ENCODE results near the gene NPFF.
"Not testable (repeated sequence)": the region's sequence is repeated elsewhere in the genome, so short reads cannot be mapped to it uniquely, and the experiment has no call there.

NPFF gene

DNA sequence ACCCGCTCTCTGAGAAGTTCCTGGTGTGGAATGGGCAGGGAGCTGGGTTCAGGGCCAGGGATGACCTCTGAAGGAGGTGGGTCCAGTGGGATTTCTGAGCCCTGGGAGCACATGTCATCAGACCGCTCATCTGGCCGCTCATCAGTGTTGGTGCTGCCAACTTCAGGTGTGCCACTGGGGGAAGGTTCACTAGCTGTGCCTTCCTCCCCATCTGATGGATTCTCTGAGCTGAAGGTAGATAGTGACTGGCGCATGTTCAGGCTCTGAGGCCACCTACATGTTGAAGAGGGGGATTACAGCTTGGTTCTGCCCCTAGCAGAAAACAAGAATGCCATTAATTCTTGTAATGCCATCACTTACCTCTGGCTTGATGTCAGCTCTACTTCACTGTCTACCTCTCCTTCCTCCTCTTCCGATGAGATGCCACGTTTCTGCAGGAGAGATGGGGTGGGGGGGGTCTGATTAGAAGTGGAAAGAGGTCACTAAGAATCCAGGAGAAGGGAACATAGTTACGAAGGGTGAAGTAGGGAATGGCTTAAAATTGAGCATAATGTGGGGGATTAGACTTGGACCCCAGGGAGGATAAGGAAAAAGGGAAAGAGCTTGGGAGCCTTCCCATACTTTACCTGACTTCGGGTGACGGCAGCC is 25.2 kb downstream of the NPFF start:
- H3K4me1 ChIP-seq (ENCODE audit: insufficient read depth, low read length), result peaks cover 3% of the 10 kb centered on the region; the same call in 1 of the 2 replicates
- no peaks in the 10 kb centered on the region for H3K9me3 ChIP-seq (ENCODE audit: control insufficient read depth, insufficient read depth, low read length)
- H3K36me3 ChIP-seq (ENCODE audit: insufficient read depth, low read length), result peaks cover 39% of the 10 kb centered on the region
- H3K9ac ChIP-seq (ENCODE audit: low read depth, low read length), result no peak overlapping the region

DNA sequence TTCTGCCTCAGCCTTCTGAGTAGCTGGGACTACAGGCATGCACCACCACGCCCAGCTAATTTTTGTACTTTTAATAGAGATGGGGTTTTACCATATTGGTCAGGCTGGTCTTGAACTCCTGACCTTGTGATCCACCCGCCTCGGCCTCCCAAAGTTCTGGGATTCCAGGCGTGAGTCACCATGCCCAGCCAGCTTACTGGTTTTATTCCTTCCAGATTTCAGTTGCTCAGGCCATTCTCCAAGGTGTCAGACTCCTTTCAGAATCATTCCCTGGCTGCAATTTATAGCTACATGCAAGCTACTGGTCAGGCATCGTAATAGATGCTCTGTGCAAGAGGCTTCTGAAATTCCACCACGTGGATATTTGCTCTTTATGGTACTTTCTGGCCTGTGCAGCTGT is 25.8 kb downstream of the NPFF start:
- H3K9ac ChIP-seq (ENCODE audit: low read depth, low read length); H3K9me3 ChIP-seq (ENCODE audit: control insufficient read depth, insufficient read depth, low read length); H3K4me1 ChIP-seq (ENCODE audit: insufficient read depth, low read length): not testable (repeated sequence)
- H3K36me3 ChIP-seq (ENCODE audit: insufficient read depth, low read length), result peaks cover 45% of the 10 kb centered on the region

DNA sequence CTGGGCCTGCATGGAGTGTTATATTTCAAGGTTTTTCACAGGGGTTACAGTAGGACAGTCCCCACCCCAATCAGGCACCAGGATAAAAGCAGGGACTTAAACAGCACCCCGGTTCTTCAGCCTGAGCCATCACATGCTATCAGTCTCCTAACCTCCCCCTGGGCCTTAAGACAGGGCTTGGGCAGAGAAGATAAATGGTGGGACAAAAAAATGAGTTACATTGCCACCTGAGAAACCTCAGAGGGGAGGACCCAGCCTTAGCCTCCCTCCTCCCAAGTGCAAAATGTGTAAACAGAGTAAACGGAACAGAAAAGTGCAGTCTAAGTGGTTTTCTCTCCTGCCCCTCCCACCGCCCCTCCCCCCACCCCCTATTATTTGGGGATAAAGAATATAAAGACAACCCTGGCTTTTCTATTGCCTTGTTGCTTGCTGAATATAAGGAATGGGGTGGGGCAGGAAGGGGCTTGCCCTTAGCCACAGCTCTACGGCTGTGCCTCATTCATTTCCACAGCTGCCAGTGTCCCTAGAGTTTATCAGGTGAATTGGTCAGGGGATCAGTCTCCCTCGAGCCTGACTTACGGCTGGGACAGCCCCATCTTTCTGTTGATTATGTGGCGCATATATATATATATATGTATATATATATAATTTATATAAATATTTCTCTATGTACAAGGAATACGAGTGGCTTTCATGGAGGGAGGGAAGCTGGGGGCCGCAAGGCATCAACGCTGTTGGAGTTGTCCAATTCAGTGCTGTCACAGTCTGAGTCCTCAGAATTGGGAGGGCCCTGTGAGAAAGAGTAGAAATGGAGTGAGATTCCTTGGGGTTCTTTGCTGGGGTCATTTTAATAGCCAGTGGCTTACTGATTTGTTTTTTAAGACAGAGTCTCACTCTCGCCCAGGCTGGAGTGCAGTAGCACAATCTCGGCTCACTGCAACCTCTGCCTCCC is 26.5 kb downstream of the NPFF start:
- Histone ChIP-seq H3K9me3 (ENCODE audit: control insufficient read depth, insufficient read depth, low read length) (no peaks in the 10 kb centered on the region), H3K9ac (ENCODE audit: low read depth, low read length) (no peak overlapping the region), H3K36me3 (ENCODE audit: insufficient read depth, low read length) (peaks cover 50% of the 10 kb centered on the region), H3K4me1 (ENCODE audit: insufficient read depth, low read length) (peaks cover 9% of the 10 kb centered on the region; the same call in 1 of the 2 replicates)

DNA sequence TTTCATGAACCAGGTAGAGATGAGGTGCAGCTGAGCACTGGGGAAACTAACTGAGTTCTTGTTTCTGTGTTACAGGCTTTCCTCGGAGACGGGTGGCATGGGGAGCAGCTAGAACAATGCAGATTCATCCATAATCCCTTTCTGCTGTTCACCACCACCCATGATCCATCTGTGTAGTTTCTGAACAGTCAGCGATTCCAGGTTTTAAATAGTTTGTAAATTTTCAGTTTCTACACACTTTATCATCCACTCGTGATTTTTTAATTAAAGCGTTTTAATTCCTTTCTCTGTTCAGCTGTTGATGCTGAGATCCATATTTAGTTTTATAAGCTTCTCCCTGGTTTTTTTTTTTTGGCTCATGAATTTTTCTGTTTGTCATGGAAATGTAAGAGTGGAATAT is 28.0 kb downstream of the NPFF start:
- H3K36me3 ChIP-seq (ENCODE audit: insufficient read depth, low read length), result peaks cover 54% of the 10 kb centered on the region
- peaks cover 9% of the 10 kb centered on the region; the same call in 1 of the 2 replicates for H3K4me1 ChIP-seq (ENCODE audit: insufficient read depth, low read length)

DNA sequence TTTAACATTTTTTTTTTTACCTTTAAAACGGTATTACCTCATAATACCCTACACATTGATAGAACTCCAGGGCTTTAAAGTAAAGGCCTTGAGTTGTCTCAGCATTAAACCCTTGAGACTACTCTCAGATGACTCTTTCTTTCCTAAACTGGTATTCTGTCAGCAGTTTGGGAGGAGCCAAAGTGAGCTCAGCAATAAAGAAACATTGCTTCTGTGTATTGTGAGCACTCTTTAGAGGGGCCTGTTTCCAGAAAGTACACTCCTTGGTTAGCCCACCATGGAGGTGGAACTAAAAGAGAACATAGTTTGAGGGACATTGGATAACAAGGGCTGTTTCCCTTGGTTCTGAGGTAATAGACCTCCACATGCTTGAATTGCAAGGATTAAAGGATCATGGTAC is 28.4 kb downstream of the NPFF start:
- Histone ChIP-seq H3K9me3 (ENCODE audit: control insufficient read depth, insufficient read depth, low read length) (no peaks in the 10 kb centered on the region), H3K36me3 (ENCODE audit: insufficient read depth, low read length) (peaks cover 56% of the 10 kb centered on the region), H3K9ac (ENCODE audit: low read depth, low read length) (no peak overlapping the region), H3K4me1 (ENCODE audit: insufficient read depth, low read length) (peaks cover 9% of the 10 kb centered on the region; the same call in 1 of the 2 replicates)

More for the DNA sequence above, 28.0 kb downstream of the NPFF start:
- no peaks in the 10 kb centered on the region for H3K9me3 ChIP-seq (ENCODE audit: control insufficient read depth, insufficient read depth, low read length)
- no peak overlapping the region for H3K9ac ChIP-seq (ENCODE audit: low read depth, low read length)

DNA sequence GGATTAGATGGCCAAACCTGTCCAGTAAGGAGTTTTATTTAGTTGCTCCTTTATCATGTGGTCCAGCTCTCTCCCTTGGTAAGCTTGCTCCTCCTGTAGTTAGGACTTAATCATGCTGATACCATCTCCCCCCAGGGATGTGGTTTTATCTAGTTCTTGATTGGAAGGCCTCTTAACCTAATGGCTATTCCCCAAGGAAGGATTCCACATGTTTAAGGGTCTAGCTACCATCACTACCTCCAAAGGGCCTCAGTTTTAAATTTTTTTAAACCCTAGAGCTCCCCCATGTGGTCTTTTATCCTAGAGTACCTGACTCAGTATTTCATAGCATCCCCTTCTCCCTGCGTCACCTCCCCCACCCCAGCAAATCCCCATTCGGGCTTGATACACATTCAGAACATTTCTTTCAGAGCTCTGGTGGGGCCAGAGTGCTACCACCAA is 30.5 kb downstream of the NPFF start:
- Histone ChIP-seq H3K4me1 (ENCODE audit: insufficient read depth, low read length) (peaks cover 13% of the 10 kb centered on the region; the same call in 1 of the 2 replicates), H3K9ac (ENCODE audit: low read depth, low read length) (no peak overlapping the region), H3K9me3 (ENCODE audit: control insufficient read depth, insufficient read depth, low read length) (no peaks in the 10 kb centered on the region), H3K36me3 (ENCODE audit: insufficient read depth, low read length) (peaks cover 67% of the 10 kb centered on the region)

DNA sequence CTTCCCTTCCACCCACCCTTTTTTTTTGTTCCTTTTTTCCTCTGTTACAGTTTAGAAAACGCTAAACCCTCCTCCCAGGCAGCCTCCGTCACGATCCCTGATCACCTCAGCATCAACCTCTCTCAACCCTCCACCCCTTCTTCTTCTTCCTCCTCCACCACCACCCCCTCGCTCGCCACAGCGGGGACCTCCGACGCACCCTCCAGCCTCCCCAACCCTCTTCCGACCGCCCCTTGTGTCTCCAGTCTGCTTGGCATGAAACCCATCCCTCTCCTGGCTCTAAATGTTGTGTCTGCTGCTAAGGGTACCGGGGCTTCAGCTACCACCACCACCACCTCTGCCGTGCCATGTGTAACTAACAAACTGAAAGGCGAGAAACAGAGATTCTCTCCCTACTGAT is 32.5 kb downstream of the NPFF start:
- H3K4me1 ChIP-seq (ENCODE audit: insufficient read depth, low read length), result peaks cover 13% of the 10 kb centered on the region; the same call in 1 of the 2 replicates
- no peak overlapping the region for H3K9ac ChIP-seq (ENCODE audit: low read depth, low read length)
- peaks cover 76% of the 10 kb centered on the region for H3K36me3 ChIP-seq (ENCODE audit: insufficient read depth, low read length)
- H3K9me3 ChIP-seq (ENCODE audit: control insufficient read depth, insufficient read depth, low read length), result no peaks in the 10 kb centered on the region

DNA sequence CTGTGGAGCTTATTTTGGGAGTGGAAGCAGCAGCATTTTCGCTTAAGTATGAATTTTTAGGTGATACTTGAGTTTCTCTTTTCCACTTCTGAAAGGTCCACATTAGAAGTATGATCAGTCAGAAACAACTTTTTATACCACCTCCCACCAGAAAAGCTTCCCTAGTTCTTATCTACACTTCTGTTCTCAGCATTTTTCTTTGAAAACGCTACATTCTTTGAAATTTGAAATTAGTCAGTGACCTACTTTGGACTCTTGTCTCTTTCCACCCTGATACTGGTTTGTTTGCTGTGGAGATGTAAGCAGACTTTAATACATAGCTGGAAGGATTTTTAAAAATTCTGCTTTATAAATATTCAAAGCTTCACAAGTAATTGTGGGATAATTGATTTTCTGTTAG is 33.2 kb downstream of the NPFF start:
- Histone ChIP-seq H3K9ac (ENCODE audit: low read depth, low read length) (no peak overlapping the region), H3K4me1 (ENCODE audit: insufficient read depth, low read length) (peaks cover 13% of the 10 kb centered on the region; the same call in 1 of the 2 replicates), H3K9me3 (ENCODE audit: control insufficient read depth, insufficient read depth, low read length) (no peaks in the 10 kb centered on the region), H3K36me3 (ENCODE audit: insufficient read depth, low read length) (peaks cover 78% of the 10 kb centered on the region)

DNA sequence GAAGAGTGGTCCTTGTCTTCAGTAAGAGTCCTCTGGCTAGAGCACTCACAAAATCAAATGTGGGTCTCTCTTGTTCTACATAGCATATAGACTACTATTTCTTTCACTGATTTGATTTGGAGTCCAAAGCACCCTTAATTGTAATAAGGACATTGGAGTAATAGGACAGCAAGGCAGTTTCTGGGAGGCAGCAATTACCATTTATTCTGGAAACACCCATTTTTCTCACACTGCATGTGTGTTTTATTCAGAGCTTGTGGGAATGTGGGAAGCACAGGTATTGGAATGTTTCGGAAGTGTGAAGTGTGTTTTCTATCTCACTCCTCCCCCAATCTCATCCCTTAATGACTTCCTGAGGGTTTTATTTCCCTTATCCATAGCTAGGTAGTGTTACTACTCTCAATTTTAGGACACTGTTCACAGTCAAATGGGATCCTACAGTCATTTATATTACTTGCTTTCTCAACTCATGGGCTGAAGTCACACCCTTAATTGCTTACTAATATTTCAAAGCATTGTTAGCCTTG is 35.2 kb downstream of the NPFF start:
- H3K4me1 ChIP-seq (ENCODE audit: insufficient read depth, low read length), result peaks cover 10% of the 10 kb centered on the region; the same call in 1 of the 2 replicates
- peaks cover 81% of the 10 kb centered on the region for H3K36me3 ChIP-seq (ENCODE audit: insufficient read depth, low read length)
- H3K9me3 ChIP-seq (ENCODE audit: control insufficient read depth, insufficient read depth, low read length), result no peaks in the 10 kb centered on the region
- no peak overlapping the region for H3K9ac ChIP-seq (ENCODE audit: low read depth, low read length)

DNA sequence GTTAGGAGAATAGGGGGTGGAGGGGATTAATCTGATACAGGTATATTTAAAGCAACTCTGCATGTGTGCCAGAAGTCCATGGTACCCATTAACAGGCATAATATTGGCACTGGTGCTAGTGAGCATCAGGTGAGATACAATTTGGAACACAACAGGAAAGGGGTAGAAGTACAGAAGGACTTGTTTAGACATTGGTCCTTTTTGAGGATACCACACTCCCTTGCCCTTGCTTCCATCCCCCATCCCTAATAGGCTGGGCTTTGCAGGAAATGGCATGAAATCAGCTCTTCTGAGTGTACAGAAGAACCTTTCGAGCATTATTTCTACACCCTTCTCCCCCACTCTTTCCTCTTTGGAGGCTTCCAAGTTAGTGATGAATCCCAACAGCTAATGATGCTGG is 39.0 kb downstream of the NPFF start:
- Histone ChIP-seq H3K4me1 (ENCODE audit: insufficient read depth, low read length) (peaks cover 12% of the 10 kb centered on the region; the same call in 1 of the 2 replicates), H3K9ac (ENCODE audit: low read depth, low read length) (no peak overlapping the region), H3K36me3 (ENCODE audit: insufficient read depth, low read length) (peaks cover 87% of the 10 kb centered on the region), H3K9me3 (ENCODE audit: control insufficient read depth, insufficient read depth, low read length) (no peaks in the 10 kb centered on the region)

DNA sequence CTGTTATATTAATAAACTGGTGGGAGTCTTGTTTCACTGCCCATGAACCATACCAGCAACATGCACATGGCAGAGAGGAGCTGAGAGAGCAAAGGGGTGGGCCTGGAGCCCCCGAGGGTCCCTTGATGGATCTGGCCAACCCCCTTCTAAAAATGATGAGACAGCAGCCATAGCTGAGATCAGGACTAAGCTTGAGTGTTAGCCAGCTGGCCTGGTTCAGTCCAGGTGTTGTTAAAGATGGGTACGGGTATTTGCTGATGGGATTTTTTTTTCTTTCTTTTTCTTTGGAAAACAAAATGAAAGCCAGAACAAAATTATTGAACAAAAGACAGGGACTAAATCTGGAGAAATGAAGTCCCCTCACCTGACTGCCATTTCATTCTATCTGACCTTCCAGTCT is 39.4 kb downstream of the NPFF start:
- H3K9me3 ChIP-seq (ENCODE audit: control insufficient read depth, insufficient read depth, low read length), result no peaks in the 10 kb centered on the region
- H3K9ac ChIP-seq (ENCODE audit: low read depth, low read length), result no peak overlapping the region
- H3K4me1 ChIP-seq (ENCODE audit: insufficient read depth, low read length), result peaks cover 12% of the 10 kb centered on the region; the same call in 1 of the 2 replicates
- peaks cover 87% of the 10 kb centered on the region for H3K36me3 ChIP-seq (ENCODE audit: insufficient read depth, low read length)

DNA sequence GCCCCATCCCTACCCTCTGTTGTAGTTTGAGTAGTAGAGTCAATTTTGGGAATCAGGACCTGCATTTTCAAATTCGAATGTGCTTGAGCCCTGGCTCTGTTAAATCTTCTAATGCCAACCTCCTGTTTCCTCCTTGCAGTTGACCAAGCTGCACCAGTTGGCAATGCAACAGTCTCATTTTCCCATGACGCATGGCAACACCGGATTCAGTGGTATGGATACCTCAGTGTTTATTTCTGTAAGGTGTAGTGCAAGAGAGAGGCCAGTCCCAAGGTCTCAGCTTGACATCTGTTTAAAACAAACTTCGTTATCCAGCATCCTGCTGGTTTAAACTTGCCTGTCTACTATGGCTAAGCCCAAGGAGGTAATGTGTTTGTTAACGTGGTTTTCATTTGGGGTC is 40.2 kb downstream of the NPFF start:
- peaks cover 8% of the 10 kb centered on the region; the same call in 1 of the 2 replicates for H3K4me1 ChIP-seq (ENCODE audit: insufficient read depth, low read length)
- peaks cover 87% of the 10 kb centered on the region for H3K36me3 ChIP-seq (ENCODE audit: insufficient read depth, low read length)
- H3K9me3 ChIP-seq (ENCODE audit: control insufficient read depth, insufficient read depth, low read length), result no peaks in the 10 kb centered on the region
- H3K9ac ChIP-seq (ENCODE audit: low read depth, low read length), result no peak overlapping the region

DNA sequence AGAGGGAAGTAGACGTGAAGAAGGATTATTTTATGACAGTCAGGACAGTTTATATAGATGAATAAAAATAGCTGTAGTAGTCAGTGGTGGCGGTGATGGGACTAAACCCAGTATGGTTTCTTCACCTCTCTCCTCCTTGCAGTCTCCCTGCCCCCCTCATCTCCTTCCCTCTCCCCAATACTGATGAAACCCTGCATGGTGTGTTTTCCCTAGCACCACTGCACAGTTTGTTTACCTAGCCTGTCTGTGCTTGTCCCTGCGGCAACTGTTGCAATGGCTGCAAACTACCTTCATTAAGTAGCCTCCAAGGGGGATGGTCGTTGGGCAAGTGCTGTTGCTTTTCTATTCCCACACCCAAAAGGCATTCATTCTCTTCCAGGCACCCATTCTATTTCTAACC is 40.6 kb downstream of the NPFF start:
- H3K4me1 ChIP-seq (ENCODE audit: insufficient read depth, low read length), result peaks cover 8% of the 10 kb centered on the region; the same call in 1 of the 2 replicates
- H3K9me3 ChIP-seq (ENCODE audit: control insufficient read depth, insufficient read depth, low read length), result no peaks in the 10 kb centered on the region
- H3K9ac ChIP-seq (ENCODE audit: low read depth, low read length), result no peak overlapping the region
- peaks cover 86% of the 10 kb centered on the region for H3K36me3 ChIP-seq (ENCODE audit: insufficient read depth, low read length)

DNA sequence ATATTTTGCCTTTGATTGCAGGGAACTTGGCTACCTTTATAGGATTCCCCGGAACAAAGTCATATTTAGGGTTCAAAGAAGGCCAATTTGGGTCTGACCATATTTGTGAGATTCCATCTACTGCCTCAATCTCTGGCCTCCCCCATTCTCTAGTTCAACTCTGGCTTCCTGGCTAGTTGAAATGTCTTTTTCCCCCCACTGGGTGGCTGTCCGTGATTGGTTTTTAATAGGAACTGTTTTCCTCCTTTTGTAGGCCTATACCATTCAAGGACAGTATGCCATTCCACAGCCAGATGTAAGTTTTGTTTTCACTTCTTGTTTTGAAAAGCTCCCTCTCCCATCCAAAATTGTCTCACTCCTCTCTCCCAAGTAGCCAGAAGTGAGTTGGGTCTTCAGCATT is 41.6 kb downstream of the NPFF start:
- Histone ChIP-seq H3K9me3 (ENCODE audit: control insufficient read depth, insufficient read depth, low read length) (no peaks in the 10 kb centered on the region), H3K4me1 (ENCODE audit: insufficient read depth, low read length) (peaks cover 8% of the 10 kb centered on the region; the same call in 1 of the 2 replicates), H3K36me3 (ENCODE audit: insufficient read depth, low read length) (peaks cover 87% of the 10 kb centered on the region), H3K9ac (ENCODE audit: low read depth, low read length) (no peak overlapping the region)

All from ES-I3 (cell line).